Adrenal gland (tissue), 12 donors: ENCODE results near the gene PRKCH. TPM values are rescaled to one million over a fixed set of nuclear protein-coding genes. Genes with fewer than 3 reads are reported as not detected.

Experiments used
- DNase-seq, 7 donors: peaks; one replicate each; pipeline ENCODE4 v3.0.0-alpha.2; 2019 to 2020
- H3K27ac ChIP-seq, 5 donors: fragments of 200-600 bp; sonication (generic) in 4 of 5; 1 replicate in 3 of 5; 2 replicates in 2 of 5; pipeline versions ENCODE4 v1.5.1 to v1.8.0; 2016 to 2020; ENCODE audit warnings: mild to moderate bottlenecking in 1 of 5
- H3K27me3 ChIP-seq: fragments of 200-600 bp; 2 replicates; pipeline ENCODE4 v1.8.0; 2021
- H3K36me3 ChIP-seq, 2 donors: fragments of 200-600 bp; replicated peaks in 1 of 2; 1 replicate in 1 of 2; 2 replicates in 1 of 2; pipeline versions ENCODE4 v1.5.1 to v1.8.0; 2018 to 2022
- H3K4me1 ChIP-seq, 2 donors: fragments of 200-600 bp; replicated peaks in 1 of 2; 1 replicate in 1 of 2; 2 replicates in 1 of 2; pipeline versions ENCODE4 v1.5.1 to v1.8.0; 2018 to 2021
- H3K4me3 ChIP-seq, 4 donors: fragments of 200-600 bp; sonication (generic) in 3 of 4; one replicate each; pipeline ENCODE4 v1.5.1; 2016 to 2018
- H3K9me3 ChIP-seq, 3 donors: fragments of 200-600 bp; sonication (generic) in 1 of 3; replicated peaks in 1 of 3; 1 replicate in 2 of 3; 2 replicates in 1 of 3; pipeline versions ENCODE4 v1.5.1 to v1.8.0; 2016 to 2021
- POLR2A ChIP-seq, 2 donors: fragments of 450-650 bp; IDR thresholded peaks; one replicate each; pipeline ENCODE4 v1.6.1; 2017; ENCODE audit warnings: antibody characterized with exemption in 2 of 2, mild to moderate bottlenecking in 2 of 2, moderate library complexity in 1 of 2
- WGBS, 4 donors: extraction: QIAGEN DNeasy Blood & Tissue Kit in 2 of 4; methylation state at CpG; one replicate each; pipeline versions ENCODE4 v1.1.5 to v1.1.7; 2013 to 2017; 5-methylcytosine and 5-hydroxymethylcytosine counted together
- intact Hi-C, 2 donors: fragments of 100-400 bp; cut with DNase I; formaldehyde crosslinking; loops; one replicate each; pipeline versions ENCODE4 v1.14.1 to v1.15.0; 2022 to 2023
- polyA plus RNA-seq, 3 donors: library from polyadenylated mRNA; stranded (reverse); fragments of 200-250 nt in 2 of 3; fragments of 350-450 nt in 1 of 3; fragmentation: Illumina TruSeq in 1 of 3; extraction: RNeasy Lipid Tissue Mini Kit (QIAGEN cat#74804) in 1 of 3; gene quantifications; one replicate each; pipeline ENCODE4 v1.2.3, GENCODE V29; 2013 to 2014
- total RNA-seq, 9 donors: library from RNA; depleted of rRNA in 4 of 9; stranded (reverse); fragments of >200 nt in 4 of 9; fragments of 120-200 nt in 1 of 9; fragmentation: NEBNext Ultra II Directional in 1 of 9; extraction: Animal tissue kit (Norgen Biotek cat#: 25700) in 1 of 9; gene quantifications; one replicate each; pipeline versions ENCODE4 v1.1.0 to v1.2.4, GENCODE V29; 2013 to 2023
- TF ChIP-seq, protein P1 (sequence below), 6 experiments: fragments of 450-650 bp in 4 of 6; fragments of 200-600 bp in 2 of 6; sonication (generic) in 1 of 6; IDR thresholded peaks; 1 replicate in 5 of 6; 2 replicates in 1 of 6; pipeline versions ENCODE4 v1.5.1 to v1.8.0; 2016 to 2021; ENCODE audit warnings: antibody characterized with exemption in 6 of 6, mild to moderate bottlenecking in 2 of 6, moderate library complexity in 1 of 6
- donor health status: healthy with polysubstance abuse.
- donor health status: Bipolar disorder and iron deficiency.
- donor health status: DM: yes; HTN: yes; CAD: no.
- donor health status: DM: no; HTN: no; CAD: no.
- donor health status: DM: no; HTN: no; CAD: no.
- donor health status: DM: yes; HTN: yes; CAD: no.

Gene PRKCH
- total and polyA plus RNA-seq, 12 donors = 7.8 to 28.1 (median 17.0) TPM

DNA sequence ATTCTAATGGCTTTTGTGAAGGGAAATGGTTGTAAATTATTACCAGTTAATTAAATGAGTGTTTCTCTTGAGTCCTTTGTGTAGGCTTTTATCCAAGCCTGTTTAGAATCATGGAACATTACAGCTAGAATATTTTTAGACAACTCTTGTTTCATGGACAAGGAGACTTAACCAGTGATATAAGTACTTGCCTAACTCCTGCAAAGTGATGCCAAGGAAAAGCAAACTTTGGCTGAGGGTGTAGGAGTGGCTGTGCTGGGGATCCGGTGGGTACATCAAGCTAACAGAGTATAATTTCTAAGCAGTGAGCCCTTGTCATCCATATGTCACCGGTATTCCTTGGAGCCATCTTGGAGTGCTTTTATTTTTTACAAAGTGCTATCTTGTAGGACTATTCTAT lies 61.5 kb downstream of the PRKCH start:
- no peak overlapping the region for H3K4me3 ChIP-seq
- no peaks in the 10 kb centered on the region for H3K27me3 ChIP-seq
- no peaks in the 10 kb centered on the region for H3K9me3 ChIP-seq
- intact Hi-C loops = no loop called here
- TF ChIP-seq POLR2A (IDR thresholded peaks at IDR 0.05) = no peak
- TF ChIP-seq, protein P1, sequence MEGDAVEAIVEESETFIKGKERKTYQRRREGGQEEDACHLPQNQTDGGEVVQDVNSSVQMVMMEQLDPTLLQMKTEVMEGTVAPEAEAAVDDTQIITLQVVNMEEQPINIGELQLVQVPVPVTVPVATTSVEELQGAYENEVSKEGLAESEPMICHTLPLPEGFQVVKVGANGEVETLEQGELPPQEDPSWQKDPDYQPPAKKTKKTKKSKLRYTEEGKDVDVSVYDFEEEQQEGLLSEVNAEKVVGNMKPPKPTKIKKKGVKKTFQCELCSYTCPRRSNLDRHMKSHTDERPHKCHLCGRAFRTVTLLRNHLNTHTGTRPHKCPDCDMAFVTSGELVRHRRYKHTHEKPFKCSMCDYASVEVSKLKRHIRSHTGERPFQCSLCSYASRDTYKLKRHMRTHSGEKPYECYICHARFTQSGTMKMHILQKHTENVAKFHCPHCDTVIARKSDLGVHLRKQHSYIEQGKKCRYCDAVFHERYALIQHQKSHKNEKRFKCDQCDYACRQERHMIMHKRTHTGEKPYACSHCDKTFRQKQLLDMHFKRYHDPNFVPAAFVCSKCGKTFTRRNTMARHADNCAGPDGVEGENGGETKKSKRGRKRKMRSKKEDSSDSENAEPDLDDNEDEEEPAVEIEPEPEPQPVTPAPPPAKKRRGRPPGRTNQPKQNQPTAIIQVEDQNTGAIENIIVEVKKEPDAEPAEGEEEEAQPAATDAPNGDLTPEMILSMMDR (IDR thresholded peaks at IDR 0.05) = no peak
- H3K36me3 ChIP-seq = no peaks in the 10 kb centered on the region
- 78 to 87% (median 84%) methylated on average over 2 of the region's 2 CpGs for WGBS, 4 donors
- H3K27ac ChIP-seq = no peak overlapping the region
- no peak for DNase-seq
- no peaks in the 10 kb centered on the region for H3K4me1 ChIP-seq

DNA sequence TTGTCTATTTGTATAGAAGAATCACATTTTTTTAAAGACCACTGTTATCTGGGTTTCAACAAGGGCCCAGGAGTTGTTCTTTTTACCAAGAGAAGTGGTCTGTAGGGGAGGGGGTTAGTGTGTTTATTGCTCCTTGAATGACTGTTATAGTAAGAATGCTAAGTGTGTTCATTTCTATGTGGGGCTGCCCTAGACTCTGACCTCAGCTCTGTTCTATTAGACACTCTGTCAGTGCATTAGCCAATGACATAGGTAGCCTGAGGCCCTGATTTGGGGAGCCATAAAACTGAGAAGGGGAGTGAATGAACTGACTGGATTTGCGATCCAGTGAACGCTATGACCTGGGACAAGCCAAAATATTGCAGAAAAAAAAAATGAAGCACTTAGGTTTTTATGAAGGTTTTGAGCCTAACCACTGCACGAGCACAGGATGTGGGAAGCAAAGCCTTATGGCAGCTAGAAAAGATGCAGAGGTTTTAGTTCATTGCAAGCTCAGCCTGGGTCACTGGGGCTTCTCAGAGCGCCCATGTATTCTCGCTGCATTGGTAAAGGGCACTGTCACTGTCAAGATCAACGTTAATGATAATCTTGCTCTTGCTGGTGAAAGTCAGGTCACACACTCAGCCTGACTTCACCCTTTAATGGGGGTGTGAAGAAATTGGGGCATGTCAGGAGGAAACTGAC lies 63.8 kb downstream of the PRKCH start:
- Histone ChIP-seq H3K36me3 (no peaks in the 10 kb centered on the region), H3K27ac (no peak overlapping the region), H3K9me3 (no peaks in the 10 kb centered on the region), H3K27me3 (no peaks in the 10 kb centered on the region), H3K4me1 (no peaks in the 10 kb centered on the region), H3K4me3 (no peak overlapping the region)
- TF ChIP-seq POLR2A (IDR thresholded peaks at IDR 0.05) = no peak
- TF ChIP-seq, protein P1 (IDR thresholded peaks at IDR 0.05) = no peak
- no peak for DNase-seq
- WGBS, 4 donors = 63 to 76% (median 74%) methylated on average over 6 of the region's 6 CpGs
- intact Hi-C loops = no loop called here

- TF ChIP-seq POLR2A (IDR thresholded peaks at IDR 0.05) = no peak
- TF ChIP-seq, protein P1 (IDR thresholded peaks at IDR 0.05) = no peak
- no peaks in the 10 kb centered on the region for H3K27me3 ChIP-seq
- H3K36me3 ChIP-seq = no peaks in the 10 kb centered on the region
- intact Hi-C loops = no loop called here
- no peak overlapping the region for H3K27ac ChIP-seq
- WGBS, 4 donors = 85 to 90% (median 88%) methylated on average over 9 of the region's 9 CpGs
- DNase-seq = no peak
- H3K4me1 ChIP-seq = no peaks in the 10 kb centered on the region
- H3K4me3 ChIP-seq = no peak overlapping the region
- no peaks in the 10 kb centered on the region for H3K9me3 ChIP-seq
These were observed 64.9 kb downstream of the PRKCH start for GRCh38 chr14:61386173-61386772.

DNA sequence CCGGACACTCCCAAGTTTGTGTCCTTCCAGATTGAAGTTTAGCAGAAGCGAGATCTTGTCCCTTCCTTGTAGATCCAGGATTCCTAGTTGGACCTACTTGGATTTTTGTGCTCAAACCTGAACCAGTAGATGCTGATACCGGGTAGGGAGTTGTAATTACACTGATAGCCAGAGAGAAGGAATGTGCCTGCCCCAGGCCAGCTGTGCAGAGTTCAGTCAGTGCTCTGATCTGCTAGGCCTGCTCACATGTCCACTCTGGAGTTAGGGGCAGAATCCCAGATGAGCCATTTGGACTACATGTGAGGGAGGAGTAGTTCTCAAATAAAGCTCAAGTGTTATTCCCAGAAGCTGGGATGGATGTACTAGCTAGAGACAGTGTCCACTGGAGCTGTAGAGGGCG lies 65.7 kb downstream of the PRKCH start:
- WGBS, 4 donors = 76 to 93% (median 88%) methylated on average over 4 of the region's 4 CpGs
- no peaks in the 10 kb centered on the region for H3K36me3 ChIP-seq
- no peak overlapping the region for H3K4me3 ChIP-seq
- DNase-seq = no peak
- intact Hi-C loops = no loop called here
- no peak overlapping the region for H3K27ac ChIP-seq
- TF ChIP-seq, protein P1 (IDR thresholded peaks at IDR 0.05) = no peak
- H3K27me3 ChIP-seq = no peaks in the 10 kb centered on the region
- H3K9me3 ChIP-seq = no peaks in the 10 kb centered on the region
- no peaks in the 10 kb centered on the region for H3K4me1 ChIP-seq
